Measurements from ENCODE around the gene CELA3B.
"Not testable (repeated sequence)": the region's sequence is repeated elsewhere in the genome, so short reads cannot be mapped to it uniquely, and the experiment has no call there.

Gene CELA3B

DNA sequence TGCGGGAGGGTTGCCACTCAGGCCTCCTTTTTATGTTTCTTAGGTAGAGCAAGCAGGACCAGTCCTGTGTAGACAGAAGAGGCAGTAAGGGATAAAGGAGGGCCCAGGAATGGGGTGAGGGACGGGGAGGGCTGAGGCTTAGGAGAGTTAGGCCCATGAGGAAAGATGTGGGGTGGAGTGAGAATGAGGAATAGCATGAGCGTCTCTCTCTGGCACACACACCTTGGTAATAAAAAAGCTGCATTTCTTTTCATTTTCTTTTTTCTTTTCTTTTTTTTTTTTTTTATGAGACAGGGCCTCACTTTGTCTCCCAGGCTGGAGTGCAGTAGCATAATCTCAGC lies 32.1 kb upstream of the CELA3B start:
- DNase-seq = no peak

DNA sequence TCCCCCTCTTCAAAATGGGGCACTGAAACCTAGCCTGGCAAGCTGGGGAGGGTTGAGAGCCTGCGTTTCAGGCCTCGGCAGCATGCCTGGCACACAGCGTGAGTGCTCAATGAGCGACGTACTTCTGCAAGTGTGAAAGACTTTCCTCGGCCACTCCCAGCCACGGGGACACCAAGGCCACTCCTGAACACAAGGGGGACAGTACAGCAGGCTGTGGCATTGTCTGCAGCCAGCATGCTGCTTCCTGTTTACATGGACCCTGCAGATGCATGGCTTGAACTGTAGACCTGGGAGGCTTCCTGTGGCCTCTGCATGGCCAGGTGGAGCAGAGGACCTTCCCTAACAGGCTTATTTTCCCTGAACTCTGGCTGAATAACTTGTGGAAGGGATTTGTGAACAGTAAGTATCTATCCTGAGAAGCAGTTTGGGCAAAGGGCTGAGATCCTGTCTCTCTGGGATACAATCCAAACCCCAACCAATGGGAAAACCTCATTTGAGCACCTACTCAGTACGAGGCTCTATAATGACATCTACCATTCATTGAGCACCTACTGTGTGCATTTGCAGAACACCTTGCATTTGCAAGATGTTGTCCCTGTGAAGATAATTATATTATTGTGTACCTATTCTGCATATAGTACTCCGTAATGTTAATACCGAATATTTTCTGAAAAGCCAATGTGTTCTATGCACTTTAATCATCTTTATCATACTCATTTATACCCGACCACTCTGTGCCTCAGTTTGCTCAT lies 29.8 kb upstream of the CELA3B start:
- no peak for DNase-seq

DNA sequence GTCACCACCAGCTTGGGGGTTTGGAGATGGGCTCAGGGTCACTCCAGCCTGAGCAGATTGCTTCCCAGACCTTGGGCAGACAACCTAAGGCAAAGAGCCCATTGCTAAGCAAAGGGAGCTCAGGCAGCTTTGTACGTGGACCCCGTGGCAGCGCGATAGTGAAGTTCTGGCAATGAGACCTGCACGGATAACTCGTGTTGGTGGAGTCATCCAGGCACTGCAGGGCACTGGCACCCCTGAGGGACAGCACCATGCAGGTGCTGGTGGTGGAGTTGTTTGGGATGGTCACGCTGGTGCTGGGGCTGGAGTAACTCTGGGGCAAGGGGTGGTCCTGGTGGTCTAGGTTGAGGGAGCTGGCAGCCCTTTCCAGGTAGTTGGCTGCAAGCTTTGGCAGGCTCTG lies 26.1 kb upstream of the CELA3B start:
- DNase-seq = no peak

DNA sequence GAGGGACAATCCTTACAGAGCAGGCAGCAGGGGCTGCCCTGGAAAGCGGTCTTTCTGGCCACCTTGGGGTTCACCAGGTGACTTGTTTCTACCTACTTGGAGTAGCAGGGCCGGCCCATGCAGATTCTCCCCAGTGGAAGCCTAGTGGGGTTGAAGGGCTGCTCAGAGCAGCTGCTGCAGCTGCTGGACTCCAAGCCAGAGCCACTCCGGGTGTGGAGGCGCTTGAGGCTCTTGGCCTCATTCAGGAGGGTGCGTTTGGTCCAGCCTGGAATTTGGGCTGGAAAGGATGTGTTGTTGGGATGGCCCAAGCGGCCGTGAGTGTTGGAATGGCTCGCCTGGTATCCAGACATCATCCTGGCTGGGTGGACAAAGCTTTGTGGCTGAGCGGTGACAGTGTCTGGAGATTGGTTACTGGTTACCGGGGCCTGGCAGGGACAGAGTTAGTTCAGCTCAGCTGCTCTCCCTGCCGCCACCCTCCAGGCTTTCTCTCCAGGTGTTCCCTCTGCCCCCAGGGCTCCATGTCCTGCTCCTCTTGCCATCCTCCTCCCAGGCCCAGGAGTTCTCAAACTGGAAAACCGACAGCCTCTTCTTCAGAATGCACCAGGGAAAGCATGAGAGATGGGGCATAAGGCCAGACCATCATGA lies 25.5 kb upstream of the CELA3B start:
- no peak for DNase-seq

DNA sequence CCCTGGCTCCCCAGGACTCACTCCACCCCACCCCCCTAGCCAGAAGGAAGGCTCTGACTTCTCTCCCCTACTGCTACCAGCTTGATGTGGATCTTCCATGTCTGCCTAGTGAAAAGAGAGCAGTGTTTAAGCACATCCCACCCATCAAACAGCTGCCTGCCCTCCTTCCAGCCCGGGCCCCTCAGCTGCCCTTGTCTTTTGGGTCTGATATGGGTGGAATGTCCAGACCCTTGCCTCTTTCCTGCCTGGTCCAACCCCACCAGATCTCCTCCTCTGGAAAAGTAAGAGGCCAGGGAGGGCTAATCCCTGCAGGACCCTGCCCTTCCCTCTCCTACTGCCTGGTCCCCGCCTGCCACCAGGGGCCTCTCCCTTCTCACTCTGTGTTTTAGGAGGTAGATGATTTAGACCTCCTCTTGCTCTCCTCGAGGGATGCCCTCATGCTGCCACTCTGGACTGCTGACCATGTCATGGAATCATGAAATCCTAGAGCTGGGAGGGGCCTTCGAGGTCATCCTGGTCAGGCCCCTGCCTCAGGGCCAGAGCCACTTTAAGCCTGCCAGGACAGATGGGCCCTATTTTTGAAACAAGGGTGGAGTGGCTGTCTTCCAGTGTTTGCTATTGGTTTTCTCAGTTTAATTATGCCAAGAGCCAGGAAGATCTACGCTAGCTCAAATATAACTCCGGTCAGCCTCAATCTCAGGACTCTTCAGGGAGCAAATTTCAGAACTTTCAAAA lies 23.9 kb upstream of the CELA3B start:
- no peak for DNase-seq

DNA sequence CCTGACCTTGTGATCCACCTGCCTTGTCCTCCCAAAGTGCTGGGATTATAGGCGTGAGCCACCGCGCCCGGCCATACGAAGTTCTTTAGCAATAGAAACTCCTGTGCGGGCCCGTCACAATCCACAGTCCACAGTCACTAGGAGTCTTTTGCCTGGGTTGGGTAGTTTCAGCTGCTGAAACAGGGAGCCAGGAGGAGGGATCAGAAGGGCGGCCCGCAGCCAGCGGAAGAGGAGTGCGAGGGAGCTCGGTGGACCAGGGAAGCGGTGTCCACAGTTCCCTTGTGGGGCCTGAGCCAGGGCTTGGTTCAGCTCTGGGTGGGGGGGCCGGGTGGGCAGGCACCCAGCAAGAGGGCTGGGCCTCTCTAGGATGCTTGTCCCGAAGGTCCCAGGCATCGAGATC lies 21.8 kb upstream of the CELA3B start:
- no peak for DNase-seq

DNA sequence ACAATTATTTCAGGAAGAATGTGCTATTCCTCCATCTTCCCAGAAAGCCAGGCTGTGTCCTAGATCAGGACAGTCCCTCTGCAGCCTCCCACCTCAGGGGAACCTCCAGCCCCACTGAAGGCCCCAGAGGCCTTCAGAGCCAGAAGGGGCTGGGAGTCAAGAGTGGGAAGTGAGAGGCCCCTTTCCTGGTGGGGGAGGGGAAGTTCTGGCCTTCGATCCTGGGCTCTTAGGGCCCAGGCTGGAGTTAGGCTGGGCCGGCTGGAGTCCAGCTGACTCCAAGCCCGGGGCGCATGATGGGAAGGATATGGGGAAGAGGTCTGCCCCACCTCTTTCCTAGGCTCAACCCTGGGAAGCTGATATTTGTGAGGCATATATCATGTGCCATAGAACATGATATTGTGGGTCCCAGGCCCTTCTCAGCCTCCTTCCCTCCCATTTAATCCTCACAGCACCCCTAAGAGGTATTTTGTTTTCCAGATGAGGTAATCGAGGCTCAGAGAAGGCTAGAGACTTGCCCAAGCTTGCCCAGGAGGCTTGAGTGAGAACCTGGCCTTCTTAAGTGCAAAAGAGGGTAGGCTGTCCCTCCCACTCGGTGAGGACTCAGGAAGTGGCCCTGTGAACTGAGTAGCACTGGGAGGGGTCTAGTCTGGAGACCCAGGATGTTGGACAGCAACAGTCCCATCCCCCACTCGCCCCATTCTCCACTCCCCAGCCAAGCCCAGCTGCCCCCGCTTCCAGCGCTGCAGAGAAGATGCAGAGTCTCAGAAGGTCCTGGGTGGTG lies 21.1 kb upstream of the CELA3B start:
- peak; percentile 80 for DNase-seq

DNA sequence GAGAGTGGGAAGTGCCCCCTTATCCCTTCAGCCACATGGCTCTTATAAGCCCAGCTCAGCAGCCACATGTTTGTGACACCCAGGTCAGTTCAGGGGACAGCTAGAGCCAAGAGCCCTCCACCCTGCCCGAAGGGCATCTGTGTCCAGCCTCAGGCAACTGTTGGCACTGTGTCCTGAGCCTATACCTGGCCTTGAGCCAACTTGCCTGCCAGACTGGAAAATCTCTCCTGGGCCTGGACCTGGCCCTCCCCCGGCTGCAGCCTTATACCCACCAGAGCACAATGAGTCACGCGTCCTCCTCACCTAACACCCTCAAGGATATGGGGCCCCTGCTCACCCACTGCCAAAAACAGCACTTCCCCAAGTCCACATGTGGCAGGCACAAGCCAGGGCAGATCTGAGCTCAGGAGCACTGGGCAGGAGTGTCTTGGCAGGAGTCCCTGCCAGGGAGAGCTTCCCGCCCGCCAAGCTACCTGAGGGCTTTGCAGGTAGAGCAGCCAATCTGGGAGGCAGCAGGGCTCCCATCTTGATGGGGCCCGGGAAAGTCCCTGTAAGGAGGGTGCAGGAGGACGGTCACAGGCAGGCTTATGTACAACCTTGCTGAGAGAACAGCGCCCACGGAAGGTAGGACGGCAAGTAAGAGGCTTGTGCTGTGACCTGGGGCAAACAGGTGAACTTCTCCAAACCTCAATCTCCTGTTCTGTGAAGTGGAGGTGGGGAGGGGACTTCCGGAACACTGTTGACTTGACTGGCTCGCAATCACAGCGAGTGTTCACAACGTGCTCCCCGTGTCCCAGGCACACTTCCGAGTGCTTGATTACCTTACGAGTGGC lies 19.9 kb upstream of the CELA3B start:
- peak; percentile 95 for DNase-seq

DNA sequence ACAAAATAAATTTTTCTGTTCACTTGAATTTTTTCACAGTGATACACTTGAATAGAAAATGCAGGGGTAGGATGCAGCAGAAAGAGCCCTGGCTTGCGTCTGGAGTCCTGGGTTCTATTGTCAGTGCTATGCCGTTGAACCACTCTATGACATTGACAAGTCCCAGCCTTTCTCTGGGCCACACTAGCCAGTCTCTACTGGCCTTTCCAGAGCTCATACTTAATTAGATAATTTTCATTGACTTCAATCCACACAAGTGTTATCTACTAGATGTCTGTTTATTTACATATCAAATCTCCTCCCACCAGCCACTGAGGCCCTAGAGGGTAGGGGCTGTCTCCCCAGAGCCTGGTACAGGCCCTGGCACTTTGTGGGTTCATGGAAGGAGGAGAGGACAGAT lies 15.5 kb upstream of the CELA3B start:
- DNase-seq = no peak

DNA sequence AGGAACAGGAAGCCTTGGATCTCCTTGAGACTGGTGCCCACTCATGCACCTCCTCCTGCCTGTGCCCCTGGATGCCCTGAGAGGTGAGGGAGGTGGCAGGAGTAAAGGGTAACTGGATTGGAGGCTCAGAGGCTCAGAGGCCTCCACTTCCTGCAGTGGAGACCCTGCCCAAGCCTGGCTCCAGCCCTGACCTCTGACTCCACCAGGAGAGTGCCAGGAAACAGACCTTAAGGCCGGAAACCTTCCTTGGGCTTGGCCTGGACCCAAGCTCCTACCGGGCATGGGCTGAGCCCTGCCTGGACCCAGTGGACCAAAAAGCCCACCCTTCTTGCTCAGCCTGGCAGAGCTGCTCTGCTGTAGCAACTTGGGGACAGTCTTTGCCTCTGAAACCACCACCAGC lies 15.0 kb upstream of the CELA3B start:
- no peak for DNase-seq

DNA sequence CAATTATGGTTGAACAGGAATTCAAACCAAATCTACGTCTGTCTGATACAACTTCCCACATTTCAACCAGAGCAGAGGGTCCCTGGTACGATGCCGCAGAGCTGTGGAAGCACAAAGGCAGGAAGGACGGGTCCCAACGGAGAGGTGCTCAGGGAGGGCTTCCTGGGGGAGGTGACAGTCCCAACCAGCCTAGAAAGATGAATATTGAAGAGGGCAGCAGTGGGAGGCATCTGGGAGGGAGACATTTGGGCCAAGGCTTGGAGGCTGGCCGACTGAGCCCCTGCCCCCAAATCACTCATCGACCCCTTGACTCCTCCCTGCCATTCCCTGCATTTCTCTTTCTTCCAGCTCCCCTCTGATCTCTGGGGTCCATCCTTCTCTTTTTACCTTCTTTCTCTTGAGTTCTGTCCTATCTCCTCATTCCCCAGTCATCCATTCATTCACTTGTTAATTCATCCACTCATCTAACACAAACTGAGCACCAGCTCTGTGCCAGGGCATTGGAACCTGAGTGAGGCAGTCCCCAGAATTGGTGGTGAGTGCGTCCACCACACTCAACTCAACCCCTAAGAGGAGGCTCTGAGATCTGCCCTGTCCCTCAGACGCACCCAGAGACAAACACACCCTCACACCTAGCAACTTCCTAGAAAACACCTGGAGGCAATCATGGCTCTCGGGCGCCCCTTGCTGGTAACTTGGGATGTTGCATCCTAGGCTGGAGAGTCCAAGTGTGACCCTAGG lies 13.2 kb upstream of the CELA3B start:
- peak; percentile 47 for DNase-seq

DNA sequence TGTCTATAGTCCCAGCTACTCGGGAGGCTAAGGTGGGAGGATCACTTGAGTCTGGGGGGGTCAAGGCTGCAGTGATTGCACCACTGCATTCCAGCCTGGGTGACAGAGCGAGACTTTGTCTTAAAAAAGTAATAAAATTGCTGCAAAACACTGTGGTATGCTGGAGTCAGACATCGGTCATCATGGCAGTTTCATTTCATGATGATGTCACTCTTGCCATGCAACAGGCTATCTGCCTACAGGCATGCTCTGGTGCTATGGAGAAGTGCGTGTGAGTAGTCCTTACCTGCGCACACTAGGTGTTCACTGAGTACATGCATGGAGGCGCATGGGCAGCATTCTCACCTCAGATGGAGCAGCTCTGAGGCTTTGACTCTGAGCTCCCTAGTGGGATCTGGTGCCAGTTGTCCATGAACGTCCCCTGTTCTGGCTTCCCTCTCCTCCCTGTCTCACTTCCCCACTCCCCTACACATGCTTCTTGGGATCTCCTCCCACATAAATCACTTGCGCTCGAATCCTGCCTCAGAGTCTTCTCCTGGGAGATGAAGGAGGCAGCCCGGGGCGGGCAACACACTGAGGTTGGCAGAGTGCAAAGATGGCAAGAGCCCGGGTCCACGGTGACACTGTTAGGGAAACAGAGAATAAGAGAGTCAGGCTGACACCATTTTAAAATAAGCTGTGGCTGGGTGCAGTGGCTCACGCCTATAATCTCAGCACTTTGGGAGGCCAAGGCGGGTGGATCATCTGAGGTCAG lies 10.4 kb upstream of the CELA3B start:
- no peak for DNase-seq

DNA sequence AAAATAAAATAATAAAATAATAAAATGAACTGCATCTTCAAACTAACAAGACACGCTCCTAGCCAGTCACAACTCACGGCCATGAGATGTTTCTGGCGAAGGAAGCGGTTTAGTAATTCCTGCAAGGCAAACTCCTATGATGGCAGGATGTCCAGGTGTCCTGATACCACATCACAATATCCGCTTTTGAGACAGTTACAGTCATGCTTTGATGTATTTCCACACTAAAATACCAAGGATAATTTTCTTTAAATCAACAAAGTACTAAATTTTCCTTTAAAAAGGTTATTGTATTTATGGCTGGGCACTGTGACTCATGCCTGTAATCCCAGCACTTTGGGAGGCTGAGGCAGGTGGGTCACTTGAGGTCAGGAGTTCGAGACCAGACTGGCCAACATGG lies 9.6 kb upstream of the CELA3B start:
- not testable (repeated sequence) for DNase-seq

DNA sequence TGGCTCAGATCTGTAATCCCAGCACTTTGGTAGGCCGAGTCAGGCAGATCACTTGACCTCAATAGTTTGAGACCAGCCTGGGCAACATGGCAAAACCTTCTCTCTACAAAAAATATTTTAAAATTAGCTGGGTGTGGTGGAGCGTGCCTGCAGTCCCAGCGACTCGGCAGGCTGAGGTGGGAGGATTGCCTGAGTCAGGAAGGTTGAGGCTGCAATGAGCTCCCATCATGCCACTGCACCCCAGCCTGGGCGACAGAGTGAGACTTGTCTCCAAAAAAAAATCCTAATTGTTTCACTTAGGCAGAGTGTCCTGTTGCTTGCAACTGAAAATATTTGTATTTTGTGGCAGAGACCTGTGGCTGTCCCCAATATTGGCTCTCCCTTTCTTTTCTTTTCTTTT lies 7.8 kb upstream of the CELA3B start:
- DNase-seq = not testable (repeated sequence)

DNA sequence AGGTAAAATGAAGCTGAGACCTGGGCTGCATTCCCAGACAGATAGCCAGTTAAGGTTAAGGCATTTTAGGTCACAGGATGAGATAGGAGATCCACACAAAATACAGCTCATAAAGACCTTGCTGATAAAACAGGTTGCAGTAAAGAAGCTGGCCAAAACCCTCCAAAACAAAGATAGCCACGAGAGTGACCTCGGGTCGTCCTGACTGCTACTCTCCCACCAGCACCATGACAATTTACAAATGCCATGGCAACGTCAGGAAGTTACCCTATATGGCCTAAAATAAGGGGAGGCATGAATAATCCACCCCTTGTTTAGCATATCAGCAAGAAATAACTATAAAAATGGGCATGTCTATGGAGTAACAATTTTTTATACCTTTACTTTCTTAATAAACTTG lies 6.3 kb upstream of the CELA3B start:
- not testable (repeated sequence) for DNase-seq

DNA sequence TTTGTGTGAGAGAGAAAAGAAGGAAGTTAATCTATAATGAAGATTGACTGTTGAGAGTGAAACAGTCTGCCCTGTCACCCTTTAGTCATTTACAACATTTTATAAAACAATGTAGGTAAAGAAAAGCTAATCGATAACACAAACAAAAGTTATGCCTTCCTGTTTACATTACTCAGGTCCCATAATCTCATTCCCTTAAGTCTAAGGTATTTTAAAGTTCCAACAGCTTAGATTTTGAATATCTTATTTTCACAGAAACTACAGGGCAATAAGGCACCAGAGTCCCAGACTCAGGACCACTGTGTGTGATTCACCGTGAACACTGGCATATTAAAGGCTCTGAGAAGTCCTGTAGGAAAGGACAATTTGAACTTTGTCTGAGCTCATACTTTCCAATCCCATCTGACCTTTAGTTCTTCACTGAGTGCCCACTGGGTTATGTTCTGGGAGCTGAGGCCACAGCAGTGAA lies 3.8 kb upstream of the CELA3B start:
- not testable (repeated sequence) for DNase-seq

DNA sequence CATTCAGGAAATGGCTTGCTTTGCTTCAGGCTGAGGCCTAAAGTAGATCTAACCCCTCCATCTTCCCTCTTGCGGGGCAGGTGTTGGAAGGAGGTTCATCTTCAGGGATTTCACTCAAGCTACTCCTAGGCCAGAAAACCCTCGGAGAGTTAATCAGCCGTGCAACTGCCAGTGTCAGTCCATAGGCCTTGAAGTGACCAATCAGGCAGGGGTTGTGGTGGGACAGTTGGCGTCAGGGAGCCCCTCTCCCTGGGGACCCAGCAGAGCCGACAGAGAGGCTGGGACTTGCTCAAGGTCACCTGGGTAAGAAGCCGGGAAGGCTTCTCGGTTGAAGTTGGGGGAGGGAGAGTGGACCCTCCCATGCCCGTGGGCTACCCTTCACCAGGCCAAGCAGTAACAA lies 2.9 kb upstream of the CELA3B start:
- DNase-seq = not testable (repeated sequence)

DNA sequence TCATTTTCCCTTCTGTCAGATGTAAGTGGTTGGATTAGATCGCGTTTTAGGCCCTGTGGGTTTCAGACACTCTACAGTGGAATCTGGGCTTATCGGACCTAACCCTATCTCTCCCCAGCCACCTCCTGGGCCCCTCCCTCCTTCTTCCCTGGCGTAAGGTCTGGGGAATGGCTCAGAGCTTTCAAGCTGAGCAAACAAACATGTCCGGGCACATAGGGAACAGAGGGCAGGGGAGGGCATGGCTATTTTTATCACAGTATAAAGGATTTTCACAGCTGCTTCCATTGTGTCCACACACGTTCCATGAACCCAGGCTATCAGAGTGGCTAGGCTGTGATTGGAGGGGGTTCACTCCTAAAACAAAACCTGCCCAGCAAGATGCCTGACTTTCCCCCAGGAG lies 2.1 kb upstream of the CELA3B start:
- not testable (repeated sequence) for DNase-seq

DNA sequence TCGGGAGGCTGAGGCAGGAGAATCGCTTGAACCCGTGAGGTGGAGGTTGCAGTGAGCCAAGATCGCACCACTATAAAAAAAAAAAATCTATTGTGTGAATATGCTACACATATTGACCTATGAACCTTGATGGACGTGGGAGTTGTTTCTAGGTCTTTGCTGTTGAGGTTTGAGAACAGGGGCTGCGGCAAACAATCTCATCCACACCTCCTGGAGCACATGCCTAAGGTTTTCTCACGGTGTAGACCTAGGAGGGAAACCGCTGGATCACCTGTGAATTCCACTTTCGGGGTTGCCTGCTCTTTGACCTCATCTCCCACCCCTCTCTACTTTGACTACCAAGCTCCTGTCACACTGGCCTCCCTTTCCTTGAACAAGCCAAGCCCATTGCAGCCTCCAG lies 1.5 kb upstream of the CELA3B start:
- not testable (repeated sequence) for DNase-seq

DNA sequence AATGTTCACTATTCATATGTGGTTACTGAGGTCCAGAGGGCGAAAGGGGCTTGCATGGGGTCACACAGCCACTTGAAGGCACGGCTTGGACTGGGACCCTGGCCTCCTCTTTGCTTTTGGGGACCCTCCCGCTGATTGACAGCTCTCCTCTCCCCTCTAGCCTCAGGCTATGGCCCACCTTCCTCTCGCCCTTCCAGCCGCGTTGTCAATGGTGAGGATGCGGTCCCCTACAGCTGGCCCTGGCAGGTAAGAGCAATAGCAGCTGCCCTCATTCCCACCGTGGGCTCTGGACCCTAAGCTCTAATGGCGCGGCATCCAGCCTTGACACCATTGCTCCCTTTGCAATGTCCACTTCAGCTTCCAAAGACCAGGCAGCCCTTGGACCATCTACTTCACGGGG lies 1.4 kb downstream of the CELA3B start:
- DNase-seq = not testable (repeated sequence)
